Putamen (tissue), 1 donor: ENCODE measurements around the gene CAPN11.
A peak's percentile ranks its signal among the peaks of the same experiment; 100 is the strongest.
"Not testable (repeated sequence)": the region's sequence is repeated elsewhere in the genome, so short reads cannot be mapped to it uniquely, and the experiment has no call there.

ENCODE experiments used
- DNase-seq: peaks from one replicate; pipeline ENCODE4 v3.0.0-alpha.2; 2016; ENCODE audit warnings: low spot score

The CAPN11 gene

GRCh38 chr6:44131892-44132291, 26.7 kb upstream of the CAPN11 start:
- no peak for DNase-seq

GRCh38 chr6:44132476-44132875, 26.1 kb upstream of the CAPN11 start:
- DNase-seq, result no peak

GRCh38 chr6:44133003-44133931, 25.4 kb upstream of the CAPN11 start:
- peak; percentile 64 for DNase-seq

- DNase-seq, result no peak
Observed at GRCh38 chr6:44133981-44134711, 24.5 kb upstream of the CAPN11 start.

GRCh38 chr6:44135173-44135758, 23.4 kb upstream of the CAPN11 start:
- peak; percentile 42 for DNase-seq

GRCh38 chr6:44135875-44136274, 22.7 kb upstream of the CAPN11 start:
- no peak for DNase-seq

GRCh38 chr6:44138717-44139350, 19.8 kb upstream of the CAPN11 start:
- no peak for DNase-seq

- DNase-seq, result no peak
Observed at GRCh38 chr6:44139351-44139743, 19.3 kb upstream of the CAPN11 start.

- DNase-seq, result no peak
Observed at GRCh38 chr6:44142835-44143234, 15.8 kb upstream of the CAPN11 start.

GRCh38 chr6:44143731-44144130, 14.9 kb upstream of the CAPN11 start:
- no peak for DNase-seq

- DNase-seq, result not testable (repeated sequence)
Observed at GRCh38 chr6:44144536-44144935, 14.1 kb upstream of the CAPN11 start.

GRCh38 chr6:44145839-44146238, 12.8 kb upstream of the CAPN11 start:
- no peak for DNase-seq

- no peak for DNase-seq
Observed at GRCh38 chr6:44146685-44147084, 11.9 kb upstream of the CAPN11 start.

GRCh38 chr6:44147256-44147655, 11.4 kb upstream of the CAPN11 start:
- no peak for DNase-seq

- no peak for DNase-seq
Observed at GRCh38 chr6:44148306-44148705, 10.3 kb upstream of the CAPN11 start.

GRCh38 chr6:44149369-44150012, 9.1 kb upstream of the CAPN11 start:
- no peak for DNase-seq

- no peak for DNase-seq
Observed at GRCh38 chr6:44150317-44150917, 8.2 kb upstream of the CAPN11 start.

GRCh38 chr6:44151348-44152108, 7.1 kb upstream of the CAPN11 start:
- DNase-seq, result peak; percentile 34

- DNase-seq, result no peak
Observed at GRCh38 chr6:44152109-44152461, 6.5 kb upstream of the CAPN11 start.

GRCh38 chr6:44152533-44152932, 6.1 kb upstream of the CAPN11 start:
- DNase-seq, result no peak

- DNase-seq, result no peak
Observed at GRCh38 chr6:44154067-44154466, 4.6 kb upstream of the CAPN11 start.
